RWPE2 (cell line): ENCODE data around the gene CKS2.

Experiments
- ATAC-seq: fragments of 200-7000 bp; cut with Tn5 transposase; 3 replicates; pipeline ENCODE4 v1.9.1; 2021; ENCODE audit warnings: low read depth
- DNase-seq: peaks from one replicate; pipeline ENCODE4 v3.0.0-alpha.2; 2020; ENCODE audit warnings: low spot score
- H3K27ac ChIP-seq: fragments of 450-650 bp; 2 replicates; pipeline ENCODE4 v1.5.1; 2017; ENCODE audit warnings: mild to moderate bottlenecking; ENCODE audit not compliant: poor library complexity, severe bottlenecking
- H3K27me3 ChIP-seq: fragments of 250-450 bp; sonication (Bioruptor Pico); 2 replicates; pipeline ENCODE4 v1.5.1; 2021; ENCODE audit warnings: mild to moderate bottlenecking, moderate library complexity; ENCODE audit not compliant: insufficient read depth, poor library complexity, severe bottlenecking
- H3K36me3 ChIP-seq: fragments of 250-450 bp; sonication (Bioruptor Pico); 2 replicates; pipeline ENCODE4 v1.5.1; 2020; ENCODE audit warnings: low read depth, mild to moderate bottlenecking, moderate library complexity
- H3K4me1 ChIP-seq: fragments of 250-450 bp; sonication (Bioruptor Pico); 2 replicates; pipeline ENCODE4 v1.5.1; 2021; ENCODE audit warnings: mild to moderate bottlenecking, moderate library complexity; ENCODE audit not compliant: insufficient read depth, poor library complexity, severe bottlenecking
- H3K4me3 ChIP-seq: fragments of 250-450 bp; sonication (Bioruptor Pico); 2 replicates; pipeline ENCODE4 v1.5.1; 2021; ENCODE audit warnings: mild to moderate bottlenecking, moderate library complexity; ENCODE audit not compliant: severe bottlenecking
- H3K9me3 ChIP-seq: fragments of 250-450 bp; sonication (Bioruptor Pico); 2 replicates; pipeline ENCODE4 v1.5.1; 2021; ENCODE audit warnings: mild to moderate bottlenecking, moderate library complexity; ENCODE audit not compliant: severe bottlenecking
- TF ChIP-seq, protein P1 (sequence below): fragments of 450-650 bp; IDR thresholded peaks from one replicate; pipeline ENCODE4 v1.5.1; 2017; ENCODE audit warnings: mild to moderate bottlenecking, moderate library complexity; ENCODE audit not compliant: poor library complexity, severe bottlenecking

CKS2 gene

DNA sequence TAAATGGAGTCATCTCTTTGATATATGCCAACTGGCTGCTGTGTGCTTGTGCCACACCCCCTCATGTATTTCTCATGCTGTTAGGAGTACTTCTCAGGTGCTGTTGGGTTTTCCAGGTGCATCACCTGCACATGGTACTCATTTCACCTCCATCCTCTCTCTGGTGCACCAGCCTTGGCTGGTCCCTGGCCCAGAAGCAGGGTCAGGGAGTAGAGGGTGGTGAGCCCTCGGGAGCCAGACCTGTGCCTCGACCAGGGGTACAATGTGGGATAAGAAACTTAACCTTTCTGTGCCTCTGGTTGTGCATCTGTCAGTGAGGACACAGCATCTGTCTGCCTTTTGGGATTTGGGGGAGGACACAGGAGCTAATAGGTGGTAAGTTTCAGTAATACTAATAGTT is 45.8 kb downstream of the CKS2 start:
- ATAC-seq (no peak), DNase-seq (no peak)
- Histone ChIP-seq H3K4me3 (no peak overlapping the region), H3K4me1 (no peaks in the 10 kb centered on the region), H3K27ac (no peak overlapping the region), H3K9me3 (no peaks in the 10 kb centered on the region), H3K27me3 (no peaks in the 10 kb centered on the region), H3K36me3 (peaks cover 90% of the 10 kb centered on the region)
- TF ChIP-seq, protein P1, sequence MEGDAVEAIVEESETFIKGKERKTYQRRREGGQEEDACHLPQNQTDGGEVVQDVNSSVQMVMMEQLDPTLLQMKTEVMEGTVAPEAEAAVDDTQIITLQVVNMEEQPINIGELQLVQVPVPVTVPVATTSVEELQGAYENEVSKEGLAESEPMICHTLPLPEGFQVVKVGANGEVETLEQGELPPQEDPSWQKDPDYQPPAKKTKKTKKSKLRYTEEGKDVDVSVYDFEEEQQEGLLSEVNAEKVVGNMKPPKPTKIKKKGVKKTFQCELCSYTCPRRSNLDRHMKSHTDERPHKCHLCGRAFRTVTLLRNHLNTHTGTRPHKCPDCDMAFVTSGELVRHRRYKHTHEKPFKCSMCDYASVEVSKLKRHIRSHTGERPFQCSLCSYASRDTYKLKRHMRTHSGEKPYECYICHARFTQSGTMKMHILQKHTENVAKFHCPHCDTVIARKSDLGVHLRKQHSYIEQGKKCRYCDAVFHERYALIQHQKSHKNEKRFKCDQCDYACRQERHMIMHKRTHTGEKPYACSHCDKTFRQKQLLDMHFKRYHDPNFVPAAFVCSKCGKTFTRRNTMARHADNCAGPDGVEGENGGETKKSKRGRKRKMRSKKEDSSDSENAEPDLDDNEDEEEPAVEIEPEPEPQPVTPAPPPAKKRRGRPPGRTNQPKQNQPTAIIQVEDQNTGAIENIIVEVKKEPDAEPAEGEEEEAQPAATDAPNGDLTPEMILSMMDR, result no peak

DNA sequence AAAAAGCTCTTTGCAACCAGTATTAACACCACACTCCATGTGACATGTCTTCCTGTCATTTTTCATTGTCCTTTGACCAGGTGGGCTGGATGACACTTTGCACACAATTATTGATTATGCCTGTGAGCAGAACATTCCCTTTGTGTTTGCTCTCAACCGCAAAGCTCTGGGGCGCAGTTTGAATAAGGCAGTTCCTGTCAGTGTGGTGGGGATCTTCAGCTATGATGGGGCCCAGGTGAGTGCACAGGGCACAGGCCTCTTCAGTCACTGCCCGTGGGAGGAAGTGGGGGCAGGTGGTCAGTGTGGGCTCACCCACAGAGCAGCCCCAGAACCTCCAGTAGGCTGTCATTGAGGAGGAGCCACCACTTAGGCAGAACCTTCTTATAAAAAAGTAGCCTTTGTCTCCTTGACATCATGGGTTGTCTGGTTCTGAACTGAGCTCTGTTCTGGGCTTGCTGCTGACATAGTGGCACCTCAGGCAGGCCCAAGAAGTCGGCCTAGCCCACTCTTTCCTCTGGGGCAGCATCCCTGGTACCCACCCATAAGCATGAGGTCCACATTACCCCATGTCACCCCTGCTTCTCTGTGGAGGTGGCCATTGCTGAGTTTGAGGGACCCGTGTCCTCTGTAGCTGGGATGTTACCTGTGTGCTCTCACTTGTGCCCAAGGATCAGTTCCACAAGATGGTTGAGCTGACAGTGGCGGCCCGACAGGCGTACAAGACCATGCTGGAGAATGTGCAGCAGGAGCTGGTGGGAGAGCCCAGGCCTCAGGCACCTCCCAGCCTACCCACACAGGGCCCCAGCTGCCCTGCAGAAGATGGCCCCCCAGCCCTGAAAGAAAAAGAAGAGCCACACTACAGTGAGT is 46.6 kb downstream of the CKS2 start:
- Histone ChIP-seq H3K27me3 (no peaks in the 10 kb centered on the region), H3K9me3 (no peaks in the 10 kb centered on the region), H3K4me1 (no peaks in the 10 kb centered on the region), H3K27ac (no peak overlapping the region), H3K4me3 (no peak overlapping the region), H3K36me3 (peaks cover 82% of the 10 kb centered on the region)
- ATAC-seq, result no peak
- DNase-seq, result no peak
- TF ChIP-seq, protein P1, result no peak

DNA sequence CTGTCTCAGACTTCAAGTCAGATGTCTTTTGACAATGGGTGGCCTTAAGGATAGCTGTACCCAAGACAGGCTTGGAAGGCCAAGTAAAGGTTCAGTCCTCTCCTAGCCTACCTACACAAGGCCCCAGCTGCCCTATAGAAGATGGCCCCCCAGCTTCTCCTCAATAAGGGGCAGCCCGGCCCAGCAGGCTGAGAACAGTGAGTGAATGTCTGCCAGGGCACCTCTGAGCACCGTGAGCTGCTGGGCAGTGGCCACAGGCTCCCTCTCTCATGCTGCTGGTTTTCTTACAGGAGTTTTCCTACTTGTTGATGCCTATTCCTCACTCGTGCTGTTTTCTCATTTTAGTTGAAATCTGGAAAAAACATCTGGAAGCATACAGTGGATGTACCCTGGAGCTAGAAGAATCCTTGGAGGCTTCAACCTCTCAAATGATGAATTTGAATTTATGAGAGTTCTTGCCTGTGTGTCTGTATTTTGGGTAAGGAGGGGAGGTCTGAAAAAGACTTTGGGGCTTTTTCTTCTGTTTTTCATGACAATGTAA is 47.5 kb downstream of the CKS2 start:
- Histone ChIP-seq H3K36me3 (peaks cover 76% of the 10 kb centered on the region), H3K4me3 (no peak overlapping the region)

DNA sequence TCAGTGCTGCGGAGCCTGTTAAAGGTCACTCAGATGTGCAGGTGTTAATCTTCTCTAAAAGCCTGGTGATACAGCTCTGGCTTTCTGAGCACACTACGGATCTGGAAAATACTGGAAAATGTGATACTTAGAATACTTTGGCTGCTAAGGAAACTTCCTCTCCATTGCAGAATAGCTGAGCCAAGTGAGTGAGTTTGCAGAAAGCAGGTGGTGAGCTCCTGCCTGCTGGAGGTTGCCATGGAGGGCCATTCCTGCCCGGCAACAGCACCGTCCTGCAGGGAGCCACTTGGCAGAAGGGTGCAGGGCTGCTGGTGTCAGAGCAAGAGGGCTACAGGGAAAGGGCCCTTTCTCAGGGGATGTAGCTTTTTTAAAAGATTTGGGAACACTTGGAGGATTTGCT is 48.0 kb downstream of the CKS2 start:
- no peak for ATAC-seq
- TF ChIP-seq, protein P1, result no peak
- no peak overlapping the region for H3K27ac ChIP-seq
- no peak for DNase-seq
- H3K4me3 ChIP-seq, result no peak overlapping the region
- H3K9me3 ChIP-seq, result no peaks in the 10 kb centered on the region
- no peaks in the 10 kb centered on the region for H3K27me3 ChIP-seq
- no peaks in the 10 kb centered on the region for H3K4me1 ChIP-seq
- H3K36me3 ChIP-seq, result peaks cover 71% of the 10 kb centered on the region

More for the DNA sequence above, 47.5 kb downstream of the CKS2 start:
- DNase-seq, result no peak
- Histone ChIP-seq H3K27ac (no peak overlapping the region), H3K4me1 (no peaks in the 10 kb centered on the region), H3K9me3 (no peaks in the 10 kb centered on the region), H3K27me3 (no peaks in the 10 kb centered on the region)
- ATAC-seq, result no peak
- TF ChIP-seq, protein P1, result no peak
